GM12878 (cell line): Measurements from ENCODE around the gene MAML3. TPM values are rescaled to one million over a fixed set of nuclear protein-coding genes. Genes with fewer than 3 reads are reported as not detected.

Source experiments
- ATAC-seq: fragments of 200-7000 bp; cut with Tn5 transposase; 3 replicates; pipeline ENCODE4 v1.9.1; 2020; ENCODE audit warnings: mild to moderate bottlenecking, moderate library complexity
- BruUV-seq: library from RNA; stranded (reverse); fragments of 400-500 nt; replicated peaks from 2 replicates; lab custom pipeline; 2021; lab: Mats Ljungman, UMichigan
- CTCF ChIA-PET: fragments of 300-600 bp; sonication (Branson Sonifier 250); formaldehyde crosslinking; extraction: SDS; loops from one replicate; lab custom pipeline; 2021; ENCODE audit warnings: inconsistent platforms; lab: Yijun Ruan, JAX
- POLR2A ChIA-PET: fragments of 350-600 bp; formaldehyde crosslinking; extraction: SDS; loops from one replicate; lab custom pipeline; 2021; ENCODE audit warnings: inconsistent platforms; lab: Charles Lee
- RAD21 ChIA-PET: fragments of 300-600 bp; sonication (Branson Sonifier 250); formaldehyde crosslinking; loops from one replicate; lab custom pipeline; 2023; ENCODE audit warnings: antibody characterized with exemption; ENCODE audit not compliant: unreplicated experiment; lab: Charles Lee
- SMC1A ChIA-PET: fragments of 300-600 bp; sonication (Branson Sonifier 250); formaldehyde crosslinking; loops from one replicate; lab custom pipeline; 2023; ENCODE audit not compliant: unreplicated experiment, uncharacterized antibody; lab: Charles Lee
- DNase-seq: peaks from one replicate; pipeline ENCODE4 v3.0.0-alpha.2; 2011; ENCODE audit warnings: low read depth, low spot score
- FAIRE-seq: peaks from 3 replicates; lab custom pipeline; 2011; peaks lifted over from hg19 to GRCh38; lab: Jason Lieb, UNC
- H2AFZ ChIP-seq: 2 replicates; pipeline ENCODE4 v1.6.0; 2011; ENCODE audit warnings: low read depth, low read length, control low read depth; ENCODE audit not compliant: control insufficient read depth
- H3K27ac ChIP-seq: 2 replicates; pipeline ENCODE4 v1.5.1; 2011; ENCODE audit warnings: control low read depth; ENCODE audit not compliant: control insufficient read depth, insufficient read depth
- H3K27me3 ChIP-seq, 2 experiments: replicated peaks in 1 of 2; 2 replicates each; pipeline versions ENCODE4 v1.6.0 to v1.6.1; 2011; ENCODE audit warnings: low read length in 1 of 2; ENCODE audit not compliant: control insufficient read depth in 2 of 2, insufficient read depth in 2 of 2
- H3K36me3 ChIP-seq, 2 experiments: 2 replicates each; pipeline ENCODE4 v1.5.1; 2011; ENCODE audit warnings: low read length in 1 of 2; ENCODE audit not compliant: control insufficient read depth in 2 of 2, insufficient read depth in 2 of 2
- H3K4me1 ChIP-seq: 2 replicates; pipeline ENCODE4 v1.6.1; 2011; ENCODE audit warnings: mild to moderate bottlenecking, low read length, moderate library complexity, mixed read lengths; ENCODE audit not compliant: control insufficient read depth, insufficient read depth
- H3K4me2 ChIP-seq: 2 replicates; pipeline ENCODE4 v1.6.0; 2011; ENCODE audit warnings: control low read depth; ENCODE audit not compliant: control insufficient read depth, insufficient read depth
- H3K4me3 ChIP-seq: fragments of 200-600 bp; sonication (generic); 2 replicates; pipeline ENCODE4 v1.5.1; 2016
- H3K79me2 ChIP-seq: 2 replicates; pipeline ENCODE4 v1.6.0; 2011; ENCODE audit warnings: low read length; ENCODE audit not compliant: control insufficient read depth, insufficient read depth
- H3K9ac ChIP-seq: 2 replicates; pipeline ENCODE4 v1.8.0; 2011; ENCODE audit warnings: low read length, control low read depth, mixed read lengths; ENCODE audit not compliant: control insufficient read depth, insufficient read depth
- H3K9me3 ChIP-seq: replicated peaks from 3 replicates; pipeline ENCODE4 v1.5.1; 2011; ENCODE audit warnings: mild to moderate bottlenecking, low read length; ENCODE audit not compliant: control insufficient read depth, insufficient read depth
- H4K20me1 ChIP-seq: 2 replicates; pipeline ENCODE4 v1.6.0; 2011; ENCODE audit not compliant: control insufficient read depth, insufficient read depth
- ASH2L ChIP-seq: fragments of 300-600, 200-600 bp; sonication (generic); IDR thresholded peaks from 2 replicates; pipeline ENCODE4 v1.6.1; 2017; ENCODE audit warnings: low read depth, mild to moderate bottlenecking, borderline replicate concordance
- CHD2 ChIP-seq: IDR thresholded peaks from 2 replicates; pipeline ENCODE4 v1.6.1; 2011; ENCODE audit warnings: low read depth, low read length, improper control_type of control experiment, borderline replicate concordance
- CHD4 ChIP-seq: fragments of 200-600 bp; sonication (generic); IDR thresholded peaks from 2 replicates; pipeline ENCODE4 v1.6.1; 2016; ENCODE audit warnings: mild to moderate bottlenecking
- FOXM1 ChIP-seq: IDR thresholded peaks from 2 replicates; pipeline ENCODE4 v1.6.1; 2012; ENCODE audit warnings: low read depth, mild to moderate bottlenecking, inconsistent platforms, low read length, moderate library complexity
- HDAC2 ChIP-seq: fragments of 200-600 bp; sonication (generic); IDR thresholded peaks from 2 replicates; pipeline ENCODE4 v1.6.1; 2017
- IRF4 ChIP-seq: IDR thresholded peaks from 2 replicates; pipeline ENCODE4 v1.6.1; 2011; ENCODE audit warnings: low read depth, low read length
- IRF5 ChIP-seq: fragments of 450-650 bp; IDR thresholded peaks from 2 replicates; pipeline ENCODE4 v1.6.1; 2017; ENCODE audit warnings: borderline replicate concordance
- JUNB ChIP-seq: IDR thresholded peaks from 2 replicates; pipeline ENCODE4 v1.6.1; 2016; ENCODE audit warnings: antibody characterized with exemption, mild to moderate bottlenecking
- KDM1A ChIP-seq: fragments of 200-600 bp; sonication (generic); IDR thresholded peaks from 2 replicates; pipeline ENCODE4 v1.6.1; 2016; ENCODE audit warnings: borderline replicate concordance
- RFX5 ChIP-seq: IDR thresholded peaks from 2 replicates; pipeline ENCODE4 v1.6.1; 2011; ENCODE audit warnings: low read depth, low read length, improper control_type of control experiment
- SKIL ChIP-seq: fragments of 450-650 bp; IDR thresholded peaks from 2 replicates; pipeline ENCODE4 v1.6.1; 2017; ENCODE audit warnings: mild to moderate bottlenecking, low read depth, inconsistent platforms; ENCODE audit not compliant: poor library complexity, severe bottlenecking
- ZNF207 ChIP-seq: fragments of 450-650 bp; IDR thresholded peaks from 2 replicates; pipeline ENCODE4 v1.6.1; 2014; ENCODE audit warnings: antibody characterized with exemption, mild to moderate bottlenecking, borderline replicate concordance
- WGBS: methylation state at CpG from one replicate; pipeline ENCODE4 v1.1.6; 2016; ENCODE audit warnings: low lambda C conversion rate; ENCODE audit not compliant: insufficient replicate concordance, insufficient coverage; ENCODE audit errors: missing lambda C conversion rate; 5-methylcytosine and 5-hydroxymethylcytosine counted together
- in situ Hi-C: fragments of 300-500 bp; cut with MboI; formaldehyde crosslinking; loops from 9 replicates; pipeline ENCODE4 v1.14.3; 2018; ENCODE audit warnings: mixed read lengths
- intact Hi-C: fragments of 100-400 bp; cut with micrococcal nuclease; formaldehyde crosslinking; loops from one replicate; pipeline ENCODE4 v1.14.2; 2022; ENCODE audit not compliant: unreplicated experiment
- polyA plus RNA-seq, 11 experiments: library from polyadenylated mRNA; depleted of rRNA in 4 of 11; unstranded in 6 of 11; stranded (reverse) in 5 of 11; fragments of >200 nt; fragmentation: Nextera tagmentation in 4 of 11; fragmentation: Illumina TruSeq in 1 of 11; extraction: Ambion mirVana in 4 of 11; extraction: Trizol in 1 of 11; gene quantifications; 1 replicate in 1 of 11; 2 replicates in 10 of 11; pipeline versions ENCODE4 v1.2.1 to v1.2.3, GENCODE V29; 2011 to 2016; ENCODE audit warnings: inconsistent platforms in 2 of 11, missing spikeins in 2 of 11, low read depth in 1 of 11
- total RNA-seq, 4 experiments: library from RNA; depleted of rRNA in 3 of 4; stranded (reverse); fragments of >200 nt in 3 of 4; fragmentation: Illumina TruSeq in 1 of 4; extraction: Trizol in 1 of 4; gene quantifications; 2 replicates each; pipeline versions ENCODE4 v1.2.1 to v1.2.3, GENCODE V29; 2013 to 2021

MAML3 gene
- total and polyA plus RNA-seq, 10 of the 15 experiments (the other 5 are each of a cell fraction or from before 2014, with no cell fraction given), result under 0.01 to 0.53 (median 0.06) TPM; not detected in 2

GRCh38 chr4:140028676-140029517 is 125.1 kb downstream of the MAML3 start:
- DNase-seq (no peak), FAIRE-seq (no peak), ATAC-seq (no peak)
- BruUV-seq, result no TSS peak
- peaks cover under 1 to 2% of the 10 kb centered on the region in 2 experiments; a peak in 2 of 4 replicates for H3K27me3 ChIP-seq
- TF ChIP-seq ASH2L (no peak), KDM1A (no peak), RFX5 (no peak)
- POLR2A ChIA-PET, result no interaction called here
- intact Hi-C loops, result no loop called here
- no peak overlapping the region for H3K4me2 ChIP-seq
- no peaks in the 10 kb centered on the region for H3K36me3 ChIP-seq
- CTCF ChIA-PET, result no interaction called here
- no peaks in the 10 kb centered on the region for H4K20me1 ChIP-seq
- H3K9ac ChIP-seq, result no peak overlapping the region
- H3K27ac ChIP-seq, result no peak overlapping the region
- SMC1A ChIA-PET, result interaction anchor here (0.5 to 1.0 kb wide), 2 partner anchors 16 to 331 kb away, joined by 3 read pairs; no protein-coding TSS in a partner anchor
- no peaks in the 10 kb centered on the region for H3K79me2 ChIP-seq
- H2AFZ ChIP-seq, result no peak overlapping the region
- H3K9me3 ChIP-seq, result no peaks in the 10 kb centered on the region; the same call in 2 of the 3 replicates
- WGBS, result 20% methylated on average over 6 of the region's 6 CpGs
- H3K4me1 ChIP-seq, result no peaks in the 10 kb centered on the region
- in situ Hi-C loops, result no loop called here
- RAD21 ChIA-PET, result no interaction called here
- no peak overlapping the region for H3K4me3 ChIP-seq

GRCh38 chr4:140028101-140028500 is 125.9 kb downstream of the MAML3 start:
- H3K79me2 ChIP-seq, result no peaks in the 10 kb centered on the region
- ChIA-PET POLR2A (no interaction called here), CTCF (no interaction called here), RAD21 (no interaction called here), SMC1A (interaction anchor here (1.0 kb wide), 1 partner anchor 332 kb away, joined by 3 read pairs; no protein-coding TSS in a partner anchor)
- no peaks in the 10 kb centered on the region for H4K20me1 ChIP-seq
- intact Hi-C loops (no loop called here), in situ Hi-C loops (no loop called here)
- H3K4me1 ChIP-seq, result no peaks in the 10 kb centered on the region
- ATAC-seq (no peak), FAIRE-seq (no peak), DNase-seq (no peak)
- H3K27me3 ChIP-seq, result peaks cover 0 to 2% of the 10 kb centered on the region in 2 experiments; a peak in 2 of 4 replicates
- H2AFZ ChIP-seq, result no peak overlapping the region
- WGBS, result 6% methylated on average over 1 of the region's 1 CpG
- no peaks in the 10 kb centered on the region; the same call in 2 of the 3 replicates for H3K9me3 ChIP-seq
- H3K36me3 ChIP-seq, result no peaks in the 10 kb centered on the region
- H3K9ac ChIP-seq, result no peak overlapping the region
- no TSS peak for BruUV-seq
- no peak overlapping the region for H3K4me3 ChIP-seq
- H3K27ac ChIP-seq, result no peak overlapping the region
- H3K4me2 ChIP-seq, result no peak overlapping the region
- no peak for TF ChIP-seq CHD2
- TF ChIP-seq FOXM1, result no peak
- TF ChIP-seq IRF5, result no peak
- no peak for TF ChIP-seq ZNF207
- TF ChIP-seq JUNB, result no peak
- no peak for TF ChIP-seq CHD4
- TF ChIP-seq SKIL, result no peak
- TF ChIP-seq IRF4, result no peak
- TF ChIP-seq HDAC2, result no peak
